K562 (cell line): ENCODE results near the gene MORF4L1. TPM values are rescaled to one million over a fixed set of nuclear protein-coding genes. Genes with fewer than 3 reads are reported as not detected.

Experiments
- ARNT ChIP-seq, 2 experiments: fragments of 450-650 bp; IDR thresholded peaks; 2 replicates each; pipeline ENCODE4 v1.6.1; 2016; ENCODE audit warnings: mild to moderate bottlenecking in 1 of 2
- BRD4 ChIP-seq: fragments of 200-600 bp; sonication (generic); IDR thresholded peaks from 2 replicates; pipeline ENCODE4 v1.6.1; 2017; ENCODE audit warnings: inconsistent platforms
- CHD1 ChIP-seq: fragments of 200-600 bp; sonication (generic); IDR thresholded peaks from one replicate; pipeline ENCODE4 v1.6.1; 2012; ENCODE audit warnings: mild to moderate bottlenecking, moderate library complexity, low read length, inconsistent platforms
- DDX20 ChIP-seq: fragments of 450-650 bp; IDR thresholded peaks from 2 replicates; pipeline ENCODE4 v1.6.1; 2016; ENCODE audit warnings: missing genetic modification characterization, low read depth, mild to moderate bottlenecking, missing compliant biosample characterization, moderate library complexity
- FOXJ3 ChIP-seq: sonication (generic); formaldehyde crosslinking; IDR thresholded peaks from 2 replicates; pipeline ENCODE4 v1.4.0; 2020; ENCODE audit warnings: mild to moderate bottlenecking, missing genetic modification reagents
- GTF2F1 ChIP-seq: IDR thresholded peaks from 2 replicates; pipeline ENCODE4 v1.6.1; 2011; ENCODE audit warnings: low read depth, low read length, improper control_type of control experiment
- IRF9 ChIP-seq: fragments of 450-650 bp; IDR thresholded peaks from 2 replicates; pipeline ENCODE4 v1.6.1; 2016; ENCODE audit warnings: missing biosample characterization, missing genetic modification characterization
- MITF ChIP-seq: IDR thresholded peaks from 2 replicates; pipeline ENCODE4 v1.6.1; 2014; ENCODE audit warnings: antibody characterized with exemption
- MTF1 ChIP-seq: fragments of 250-450 bp; sonication (Bioruptor Pico); IDR thresholded peaks from 2 replicates; pipeline ENCODE4 v1.9.0; 2021; ENCODE audit warnings: moderate library complexity, mild to moderate bottlenecking, inconsistent platforms, borderline replicate concordance
- NFATC3 ChIP-seq: fragments of 450-650 bp; IDR thresholded peaks from 2 replicates; pipeline ENCODE4 v1.6.1; 2017; ENCODE audit warnings: mild to moderate bottlenecking
- NFRKB ChIP-seq: fragments of 450-650 bp; IDR thresholded peaks from 2 replicates; pipeline ENCODE4 v1.6.1; 2016; ENCODE audit warnings: low read depth
- NR2F6 ChIP-seq: fragments of 450-650 bp; formaldehyde crosslinking; IDR thresholded peaks from 2 replicates; pipeline ENCODE4 v1.4.0; 2020; ENCODE audit warnings: mild to moderate bottlenecking
- NRF1 ChIP-seq, 2 experiments: fragments of 450-650 bp; IDR thresholded peaks in 1 of 2; conservative IDR thresholded peaks in 1 of 2; 2 replicates each; pipeline ENCODE4 v1.6.1; 2014; ENCODE audit warnings: mild to moderate bottlenecking in 2 of 2
- PCBP2 ChIP-seq: fragments of 200-400 bp; formaldehyde crosslinking; IDR thresholded peaks from 2 replicates; pipeline ENCODE4 v1.6.1; 2018; ENCODE audit warnings: low read length, low read depth, mild to moderate bottlenecking, moderate library complexity; ENCODE audit not compliant: poor library complexity, severe bottlenecking
- PHB ChIP-seq: fragments of 250-450 bp; sonication (Bioruptor Pico); IDR thresholded peaks from 2 replicates; pipeline ENCODE4 v1.5.0; 2021
- RAD21 ChIP-seq, 2 experiments: fragments of 250-450 bp in 1 of 2; fragments of 450-650 bp in 1 of 2; sonication (Bioruptor Pico) in 1 of 2; formaldehyde crosslinking in 1 of 2; IDR thresholded peaks in 1 of 2; conservative IDR thresholded peaks in 1 of 2; 2 replicates each; pipeline versions ENCODE4 v1.4.0 to v1.8.0; 2020 to 2022; ENCODE audit warnings: mild to moderate bottlenecking in 2 of 2, moderate library complexity in 1 of 2
- SAFB ChIP-seq: fragments of 200-400 bp; formaldehyde crosslinking; IDR thresholded peaks from 2 replicates; pipeline ENCODE4 v1.6.1; 2017; ENCODE audit warnings: low read depth, low read length, borderline replicate concordance
- SMAD2 ChIP-seq: fragments of 150-350 bp; IDR thresholded peaks from 2 replicates; pipeline ENCODE4 v1.6.1; 2014; ENCODE audit warnings: low read depth, mild to moderate bottlenecking, low read length
- SMARCB1 ChIP-seq: IDR thresholded peaks from 2 replicates; pipeline ENCODE4 v1.6.1; 2011; ENCODE audit warnings: improper control_type of control experiment, low read depth; ENCODE audit not compliant: insufficient read length
- SRSF1 ChIP-seq: fragments of 200-400 bp; formaldehyde crosslinking; IDR thresholded peaks from 2 replicates; pipeline ENCODE4 v1.6.1; 2017; ENCODE audit warnings: mild to moderate bottlenecking, low read depth, low read length, moderate library complexity
- TBP ChIP-seq: optimal IDR thresholded peaks from 2 replicates; pipeline ENCODE3; 2011; ENCODE audit warnings: low read depth, low read length, improper control_type of control experiment
- TEAD1 ChIP-seq, 2 experiments: fragments of 450-650 bp in 1 of 2; sonication (generic) in 1 of 2; formaldehyde crosslinking; IDR thresholded peaks; 2 replicates each; pipeline versions ENCODE4 v1.4.0 to v1.8.0; 2020 to 2022; ENCODE audit warnings: mild to moderate bottlenecking in 2 of 2, missing genetic modification reagents in 1 of 2
- YBX1 ChIP-seq: fragments of 450-650 bp; IDR thresholded peaks from 2 replicates; pipeline ENCODE4 v1.7.1; 2016; ENCODE audit warnings: mild to moderate bottlenecking
- ZKSCAN1 ChIP-seq: fragments of 150-350 bp; IDR thresholded peaks from 2 replicates; pipeline ENCODE4 v1.6.1; 2016; ENCODE audit warnings: low read depth, low read length
- ZNF165 ChIP-seq: fragments of 250-450 bp; sonication (Bioruptor Pico); IDR thresholded peaks from 2 replicates; pipeline ENCODE4 v1.4.0; 2020; ENCODE audit warnings: borderline replicate concordance
- ZNF586 ChIP-seq: fragments of 450-650 bp; formaldehyde crosslinking; conservative IDR thresholded peaks from 2 replicates; pipeline ENCODE4 v1.4.0; 2020; ENCODE audit warnings: mild to moderate bottlenecking, moderate library complexity
- ZNF695 ChIP-seq: fragments of 450-650 bp; formaldehyde crosslinking; IDR thresholded peaks from 2 replicates; pipeline ENCODE4 v1.4.0; 2020; ENCODE audit warnings: mild to moderate bottlenecking, moderate library complexity
- ZNF75A ChIP-seq: fragments of 450-650 bp; formaldehyde crosslinking; IDR thresholded peaks from 2 replicates; pipeline ENCODE4 v1.4.0; 2020; ENCODE audit warnings: mild to moderate bottlenecking
- ZNF780A ChIP-seq: fragments of 250-450 bp; sonication (Bioruptor Pico); IDR thresholded peaks from 2 replicates; pipeline ENCODE4 v1.5.0; 2021; ENCODE audit warnings: mild to moderate bottlenecking
- ZNF785 ChIP-seq: fragments of 250-450 bp; sonication (Bioruptor Pico); IDR thresholded peaks from 2 replicates; pipeline ENCODE4 v1.4.0; 2020; ENCODE audit warnings: mild to moderate bottlenecking
- polyA plus RNA-seq, 8 experiments: library from polyadenylated mRNA; depleted of rRNA in 4 of 8; stranded (reverse) in 5 of 8; unstranded in 3 of 8; fragments of >200 nt; fragmentation: Nextera tagmentation in 2 of 8; fragmentation: Illumina TruSeq in 1 of 8; extraction: Ambion mirVana in 2 of 8; extraction: Trizol in 1 of 8; gene quantifications; 2 replicates each; pipeline versions ENCODE4 v1.2.1 to v1.2.3, GENCODE V29; 2011 to 2014; ENCODE audit warnings: inconsistent platforms in 1 of 8, missing spikeins in 1 of 8
- total RNA-seq, 7 experiments: library from RNA; depleted of rRNA in 6 of 7; stranded (reverse); fragments of >200 nt in 6 of 7; fragmentation: Illumina TruSeq in 2 of 7; extraction: Trizol in 2 of 7; gene quantifications; 2 replicates each; pipeline versions ENCODE4 v1.2.1 to v1.2.3, GENCODE V29; 2011 to 2021; ENCODE audit warnings: low replicate concordance in 1 of 7

The MORF4L1 gene
- total and polyA plus RNA-seq, 9 of the 15 experiments (the other 6 are each of a cell fraction or from before 2014, with no cell fraction given): 127 to 615 (median 281) TPM

- TF ChIP-seq PHB (CRISPR knock-in tag) (no peak), BRD4 (peak; percentile 97), SMARCB1 (no peak), DDX20 (tag) (no peak), ZNF695 (no peak), SMAD2 (no peak), ZKSCAN1 (peak; percentile 23; the same call in 1 of the 2 replicates), TEAD1 (CRISPR knock-in tag; IDR thresholded peaks at IDR 0.05) (peak; percentile 53 to 79; a peak in 3 of 4 replicates), RAD21 (CRISPR knock-in tag; conservative IDR thresholded peaks at IDR 0.05 in 1 of 2, IDR thresholded peaks at IDR 0.05 in 1 of 2) (no peak), ZNF785 (no peak), ARNT (IDR thresholded peaks at IDR 0.05) (0 out of 4 replicates have a peak, but pooled peaks of 1 of the 2 experiments have one; percentile 53), NFRKB (peak; percentile 99), NR2F6 (CRISPR knock-in tag) (no peak), ZNF780A (CRISPR knock-in tag) (no peak), NRF1 (conservative IDR thresholded peaks at IDR 0.05 in 1 of 2, IDR thresholded peaks at IDR 0.05 in 1 of 2) (peak; percentile 75 to 79), NFATC3 (no peak), TBP (peak; percentile 81), PCBP2 (no peak), CHD1 (peak; percentile 99), YBX1 (no peak), SAFB (no peak), MTF1 (CRISPR knock-in tag) (no peak), FOXJ3 (CRISPR knock-in tag) (no peak), ZNF75A (CRISPR knock-in tag) (no peak), MITF (0 out of 2 replicates have a peak, but pooled peaks have one; percentile 46), GTF2F1 (no peak; the same call in 1 of the 2 replicates), IRF9 (tag) (no peak), ZNF586 (no peak), SRSF1 (peak; percentile 84; the same call in 1 of the 2 replicates), ZNF165 (CRISPR knock-in tag) (no peak)
Measured at GRCh38 chr15:78872972-78873792, 492 bp downstream of the MORF4L1 start (continued).
